Inflammatory macrophage treated with lipopolysaccharide for 4 hours (primary cell): ENCODE data around the gene XRCC2.

Experiments
- DNase-seq: peaks from one replicate; pipeline ENCODE4 v3.0.0-alpha.2; 2020

Gene XRCC2

GRCh38 chr7:152608656-152609055, 67.3 kb downstream of the XRCC2 start:
- no peak for DNase-seq

DNA sequence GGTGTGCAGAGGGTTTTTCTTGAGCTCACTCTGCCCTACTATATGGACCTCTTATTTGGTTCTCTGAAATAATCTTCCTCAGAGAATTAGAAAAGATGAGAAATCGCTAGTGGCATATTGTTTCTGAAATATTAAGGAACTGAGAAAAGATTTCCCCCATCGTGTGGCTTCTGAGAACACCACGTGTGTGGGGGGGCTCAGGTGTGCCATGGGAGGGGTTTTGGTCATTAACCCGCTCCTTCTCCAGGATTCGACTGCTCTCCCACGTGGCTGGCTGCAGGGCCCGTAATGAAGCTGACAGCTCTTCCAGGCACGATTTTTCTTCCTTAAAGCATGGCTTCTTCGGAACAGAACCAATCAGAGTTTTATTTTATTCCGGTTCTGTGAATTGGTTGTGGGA, 67.7 kb downstream of the XRCC2 start:
- DNase-seq: no peak

DNA sequence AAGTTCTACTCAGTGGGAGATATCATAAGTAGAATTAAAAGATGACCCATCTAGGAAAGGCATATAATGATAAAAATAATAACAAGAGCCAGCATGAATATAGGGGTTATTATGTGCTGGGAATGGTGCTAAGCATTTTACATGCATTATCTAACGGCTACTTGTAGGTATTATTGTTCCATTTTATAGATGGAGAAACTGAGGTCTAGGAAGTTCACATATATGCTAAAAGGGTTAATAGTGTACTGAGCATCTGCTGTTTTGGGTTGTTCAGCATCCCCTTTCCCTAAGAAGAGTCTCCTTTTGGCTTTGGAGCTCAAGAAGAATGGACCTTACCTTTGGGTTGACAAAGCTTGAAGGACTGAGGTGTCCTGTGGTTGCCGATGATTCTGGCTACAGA, 68.9 kb downstream of the XRCC2 start:
- no peak for DNase-seq

GRCh38 chr7:152602962-152603361, 73.0 kb downstream of the XRCC2 start:
- peak; percentile 49 for DNase-seq

GRCh38 chr7:152601305-152601798, 74.6 kb downstream of the XRCC2 start:
- no peak for DNase-seq

DNA sequence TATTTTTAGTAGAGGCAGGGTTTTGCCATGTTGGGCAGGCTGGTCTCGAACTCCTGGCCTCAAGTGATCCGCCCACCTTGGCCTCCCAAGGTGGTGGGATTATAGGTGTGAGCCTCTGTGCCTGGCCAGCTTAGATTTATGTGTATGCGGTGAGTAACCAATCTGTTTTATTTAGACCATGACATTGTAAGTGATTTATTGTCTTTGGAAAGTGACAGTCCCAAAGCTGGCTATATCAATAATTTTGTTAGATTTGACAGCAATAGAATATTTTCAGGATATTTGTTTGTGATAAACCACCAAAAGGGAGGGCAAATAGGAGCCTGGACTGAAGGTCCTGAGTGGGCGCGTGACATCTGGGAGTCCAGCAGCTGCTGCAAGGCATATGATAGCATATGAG, 75.7 kb downstream of the XRCC2 start:
- DNase-seq: no peak

DNA sequence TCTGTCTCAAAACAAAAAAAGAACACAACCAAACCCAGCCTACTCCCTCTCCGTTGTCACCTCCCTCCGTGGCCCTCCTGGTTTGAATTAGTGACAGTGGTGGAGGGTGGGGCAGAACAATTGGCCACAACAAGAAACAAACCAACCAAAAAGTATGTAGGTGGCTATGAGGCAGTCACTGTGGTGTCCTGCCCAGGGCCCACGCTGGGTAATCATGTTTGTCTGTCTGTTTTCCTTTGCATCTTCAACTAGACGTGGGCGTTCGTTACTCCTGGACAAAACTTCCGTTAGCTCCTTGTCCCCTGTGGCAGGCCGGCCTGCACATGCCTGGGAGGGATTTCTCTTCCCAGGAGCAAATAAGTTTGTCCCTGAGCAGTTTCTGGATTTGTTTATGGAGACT, 78.4 kb downstream of the XRCC2 start:
- DNase-seq: no peak

DNA sequence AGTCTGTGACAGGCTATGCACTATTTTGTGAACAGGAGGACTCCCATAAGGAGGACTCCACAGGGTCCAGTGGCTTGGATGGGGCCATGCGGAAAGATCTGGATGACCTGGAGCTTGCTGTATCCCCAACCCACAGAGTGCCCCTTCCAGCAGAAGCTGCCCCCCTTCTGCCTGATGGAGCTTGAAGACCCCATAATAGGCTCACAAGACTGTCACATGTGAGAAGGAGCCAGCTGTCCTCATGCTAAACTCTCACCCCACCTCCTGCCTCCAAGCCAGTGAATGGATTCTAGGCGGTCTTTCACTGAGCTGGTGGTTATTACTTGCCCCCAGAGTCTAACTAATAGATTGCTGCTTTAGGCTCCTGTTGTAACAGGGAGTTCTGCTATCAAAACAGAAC, 79.1 kb downstream of the XRCC2 start:
- DNase-seq: no peak
